ENCODE measurements around the gene GPR137C.

The GPR137C gene

GRCh38 chr14:52683985-52684520 lies 131.4 kb downstream of the GPR137C start:
- no peak for DNase-seq (ENCODE audit: low read depth)

GRCh38 chr14:52686176-52686575 lies 133.5 kb downstream of the GPR137C start:
- no peak for DNase-seq (ENCODE audit: low read depth)

Data from non-pigmented ciliary epithelial cell (primary cell).